ENCODE data around the gene RAB7A. TPM values are rescaled to one million over a fixed set of nuclear protein-coding genes. Genes with fewer than 3 reads are reported as not detected.

The RAB7A gene
- total and polyA plus RNA-seq, 2 of the 8 experiments (the other 6 are each of a cell fraction or from before 2014, with no cell fraction given), result 179 to 195 TPM

- TF ChIP-seq CHD7 (IDR thresholded peaks at IDR 0.05; ENCODE audit: insufficient replicate concordance, low read length) (no peak), TEAD4 (IDR thresholded peaks at IDR 0.05; ENCODE audit: low read depth, low read length) (no peak)
Observed at GRCh38 chr3:128794067-128794768, 68.2 kb downstream of the RAB7A start (continued).

Measured in H1 (cell line).